C4-2B (cell line): Measurements from ENCODE around the gene DENND1A.

Experiments used
- ZFX ChIP-seq: fragments of 450-650 bp; IDR thresholded peaks from 2 replicates; pipeline ENCODE4 v1.6.1; 2017
- TF ChIP-seq, protein P1 (sequence below): fragments of 450-650 bp; conservative IDR thresholded peaks from 2 replicates; pipeline ENCODE4 v1.5.1; 2017; ENCODE audit warnings: mild to moderate bottlenecking

DNA sequence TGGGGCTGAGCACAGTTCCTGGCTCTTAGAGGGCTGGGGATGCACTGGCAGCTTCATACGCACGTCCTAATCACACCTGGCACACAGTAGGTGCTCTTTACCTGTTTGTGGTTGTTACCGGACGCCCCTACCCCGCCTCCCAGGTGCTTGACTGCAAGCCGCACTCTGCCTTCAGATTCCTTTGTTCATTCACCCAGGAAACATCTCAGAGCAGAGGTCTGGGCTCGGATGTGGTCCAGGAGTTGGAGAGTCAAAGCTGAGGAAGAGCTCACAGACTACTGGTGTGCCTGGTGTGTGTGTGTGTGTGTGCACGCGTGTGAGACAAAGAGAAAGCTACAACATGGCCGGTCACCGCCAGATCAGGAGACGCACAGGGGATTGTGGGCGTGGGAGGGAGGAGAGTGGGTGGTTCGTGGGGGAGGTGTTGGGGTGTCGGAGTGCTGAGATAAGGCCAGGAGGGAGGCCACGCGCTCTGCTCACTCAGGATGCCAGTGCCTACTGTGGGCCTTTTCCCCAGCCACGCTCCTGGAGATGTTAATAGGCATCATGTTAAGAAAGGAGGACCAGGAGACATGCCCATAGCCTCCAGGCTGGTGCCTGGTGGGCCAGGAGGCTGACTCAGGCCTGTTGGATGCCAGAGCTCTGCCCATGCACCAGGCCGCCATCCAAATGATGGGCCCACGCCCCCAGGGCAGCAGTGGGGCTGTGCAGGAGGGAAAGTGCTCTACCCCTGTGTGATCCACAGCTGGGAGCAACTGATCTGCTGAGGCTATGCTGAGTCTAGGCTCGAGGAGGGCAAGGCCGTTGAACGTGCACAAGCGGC is 534.0 kb downstream of the DENND1A start:
- TF ChIP-seq, protein P1, sequence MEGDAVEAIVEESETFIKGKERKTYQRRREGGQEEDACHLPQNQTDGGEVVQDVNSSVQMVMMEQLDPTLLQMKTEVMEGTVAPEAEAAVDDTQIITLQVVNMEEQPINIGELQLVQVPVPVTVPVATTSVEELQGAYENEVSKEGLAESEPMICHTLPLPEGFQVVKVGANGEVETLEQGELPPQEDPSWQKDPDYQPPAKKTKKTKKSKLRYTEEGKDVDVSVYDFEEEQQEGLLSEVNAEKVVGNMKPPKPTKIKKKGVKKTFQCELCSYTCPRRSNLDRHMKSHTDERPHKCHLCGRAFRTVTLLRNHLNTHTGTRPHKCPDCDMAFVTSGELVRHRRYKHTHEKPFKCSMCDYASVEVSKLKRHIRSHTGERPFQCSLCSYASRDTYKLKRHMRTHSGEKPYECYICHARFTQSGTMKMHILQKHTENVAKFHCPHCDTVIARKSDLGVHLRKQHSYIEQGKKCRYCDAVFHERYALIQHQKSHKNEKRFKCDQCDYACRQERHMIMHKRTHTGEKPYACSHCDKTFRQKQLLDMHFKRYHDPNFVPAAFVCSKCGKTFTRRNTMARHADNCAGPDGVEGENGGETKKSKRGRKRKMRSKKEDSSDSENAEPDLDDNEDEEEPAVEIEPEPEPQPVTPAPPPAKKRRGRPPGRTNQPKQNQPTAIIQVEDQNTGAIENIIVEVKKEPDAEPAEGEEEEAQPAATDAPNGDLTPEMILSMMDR = no peak
- no peak for TF ChIP-seq ZFX
